WTC11 (cell line): ENCODE results near the gene MNT. TPM values are rescaled to one million over a fixed set of nuclear protein-coding genes. Genes with fewer than 3 reads are reported as not detected.

Experiments used
- ATAC-seq: fragments of 200-7000 bp; cut with Tn5 transposase; 2 replicates; pipeline ENCODE4 v1.10.0; 2021; ENCODE audit warnings: mild to moderate bottlenecking, moderate library complexity
- CTCF ChIA-PET: fragments of 300-600 bp; sonication (Branson Sonifier 250); formaldehyde crosslinking; loops from one replicate; lab custom pipeline; 2021; ENCODE audit warnings: antibody characterized with exemption; lab: Charles Lee
- POLR2A ChIA-PET: fragments of 350-600 bp; sonication (Branson Sonifier 250); formaldehyde crosslinking; loops from one replicate; lab custom pipeline; 2021; ENCODE audit warnings: antibody characterized with exemption; lab: Charles Lee
- DNase-seq: peaks from one replicate; pipeline ENCODE4 v3.0.0; 2021; ENCODE audit warnings: low spot score
- H3K27ac Mint-ChIP-seq: 2 replicates; pipeline ENCODE4 v1.8.0; 2021; ENCODE audit warnings: mixed read lengths
- H3K27me3 Mint-ChIP-seq: 2 replicates; pipeline ENCODE4 v1.8.0; 2021; ENCODE audit warnings: low read depth, mild to moderate bottlenecking, moderate library complexity, mixed read lengths
- H3K36me3 Mint-ChIP-seq: 2 replicates; pipeline ENCODE4 v1.8.0; 2021; ENCODE audit warnings: mixed read lengths
- H3K4me1 Mint-ChIP-seq: 2 replicates; pipeline ENCODE4 v1.8.0; 2022; ENCODE audit warnings: mixed read lengths
- H3K4me3 Mint-ChIP-seq: 2 replicates; pipeline ENCODE4 v1.8.0; 2021; ENCODE audit warnings: mild to moderate bottlenecking, moderate library complexity, mixed read lengths
- H3K9me3 Mint-ChIP-seq: 2 replicates; pipeline ENCODE4 v1.8.0; 2021; ENCODE audit warnings: mixed read lengths
- AR ChIP-seq: fragments of 250-450 bp; sonication (Bioruptor Pico); IDR thresholded peaks from 2 replicates; pipeline ENCODE4 v1.9.0; 2021; ENCODE audit warnings: mild to moderate bottlenecking
- ARID4B ChIP-seq: sonication (generic); formaldehyde crosslinking; IDR thresholded peaks from 2 replicates; pipeline ENCODE4 v1.8.0; 2023; ENCODE audit warnings: missing genetic modification reagents, mild to moderate bottlenecking, borderline replicate concordance
- ATF3 ChIP-seq: sonication (generic); formaldehyde crosslinking; conservative IDR thresholded peaks from 2 replicates; pipeline ENCODE4 v1.8.1; 2022; ENCODE audit warnings: mild to moderate bottlenecking, missing genetic modification reagents
- CBFB ChIP-seq: sonication (generic); formaldehyde crosslinking; IDR thresholded peaks from 2 replicates; pipeline ENCODE4 v1.8.1; 2022; ENCODE audit warnings: mild to moderate bottlenecking, low read depth, missing genetic modification reagents
- CREB1 ChIP-seq: sonication (generic); formaldehyde crosslinking; IDR thresholded peaks from 2 replicates; pipeline ENCODE4 v1.8.0; 2023; ENCODE audit warnings: mild to moderate bottlenecking, missing genetic modification reagents
- GABPB1 ChIP-seq: sonication (generic); formaldehyde crosslinking; IDR thresholded peaks from 2 replicates; pipeline ENCODE4 v1.8.1; 2023; ENCODE audit warnings: mild to moderate bottlenecking, missing genetic modification reagents
- GTF2I ChIP-seq: fragments of 250-450 bp; sonication (Bioruptor Pico); conservative IDR thresholded peaks from 2 replicates; pipeline ENCODE4 v1.4.0; 2021; ENCODE audit warnings: mild to moderate bottlenecking
- HMGA2 ChIP-seq: fragments of 250-450 bp; sonication (Bioruptor Pico); IDR thresholded peaks from 2 replicates; pipeline ENCODE4 v1.4.0; 2021; ENCODE audit warnings: mild to moderate bottlenecking, moderate library complexity
- IRF2 ChIP-seq: sonication (generic); formaldehyde crosslinking; IDR thresholded peaks from 2 replicates; pipeline ENCODE4 v1.8.0; 2022; ENCODE audit warnings: low read depth, missing genetic modification reagents, borderline replicate concordance
- JAZF1 ChIP-seq: fragments of 250-450 bp; sonication (Bioruptor Pico); IDR thresholded peaks from 2 replicates; pipeline ENCODE4 v1.9.0; 2021; ENCODE audit warnings: moderate library complexity, mild to moderate bottlenecking, inconsistent platforms
- KAT7 ChIP-seq: sonication (generic); formaldehyde crosslinking; IDR thresholded peaks from 2 replicates; pipeline ENCODE4 v1.8.1; 2023; ENCODE audit warnings: missing genetic modification reagents, mild to moderate bottlenecking, borderline replicate concordance
- MLX ChIP-seq: sonication (generic); formaldehyde crosslinking; IDR thresholded peaks from 2 replicates; pipeline ENCODE4 v1.8.1; 2023; ENCODE audit warnings: mild to moderate bottlenecking, missing genetic modification reagents, moderate library complexity
- NFATC4 ChIP-seq: fragments of 250-450 bp; sonication (Bioruptor Pico); IDR thresholded peaks from 2 replicates; pipeline ENCODE4 v1.9.0; 2021; ENCODE audit warnings: mild to moderate bottlenecking
- NFYB ChIP-seq: sonication (generic); formaldehyde crosslinking; conservative IDR thresholded peaks from 2 replicates; pipeline ENCODE4 v1.8.0; 2022; ENCODE audit warnings: low read depth, missing genetic modification reagents
- NR1H2 ChIP-seq: sonication (generic); formaldehyde crosslinking; IDR thresholded peaks from 2 replicates; pipeline ENCODE4 v1.9.0; 2021; ENCODE audit warnings: mild to moderate bottlenecking, moderate library complexity, missing genetic modification reagents
- RORB ChIP-seq: fragments of 250-450 bp; sonication (Bioruptor Pico); IDR thresholded peaks from 2 replicates; pipeline ENCODE4 v1.9.0; 2021; ENCODE audit warnings: mild to moderate bottlenecking
- STAT6 ChIP-seq: sonication (generic); formaldehyde crosslinking; conservative IDR thresholded peaks from 2 replicates; pipeline ENCODE4 v1.8.1; 2023; ENCODE audit warnings: mild to moderate bottlenecking, low read depth, missing genetic modification reagents, moderate library complexity
- TCF7 ChIP-seq: sonication (generic); formaldehyde crosslinking; IDR thresholded peaks from 2 replicates; pipeline ENCODE4 v1.8.0; 2022; ENCODE audit warnings: mild to moderate bottlenecking, low read depth, missing genetic modification reagents, moderate library complexity
- TEAD1 ChIP-seq: sonication (generic); formaldehyde crosslinking; IDR thresholded peaks from 2 replicates; pipeline ENCODE4 v1.8.0; 2022; ENCODE audit warnings: mild to moderate bottlenecking, missing genetic modification reagents
- TEAD4 ChIP-seq: sonication (generic); formaldehyde crosslinking; IDR thresholded peaks from 2 replicates; pipeline ENCODE4 v1.8.0; 2022; ENCODE audit warnings: mild to moderate bottlenecking, missing genetic modification reagents
- ZMAT4 ChIP-seq: fragments of 250-450 bp; sonication (Bioruptor Pico); IDR thresholded peaks from 2 replicates; pipeline ENCODE4 v1.9.0; 2021; ENCODE audit warnings: mild to moderate bottlenecking
- ZNF138 ChIP-seq: sonication (generic); formaldehyde crosslinking; conservative IDR thresholded peaks from 2 replicates; pipeline ENCODE4 v1.8.1; 2022; ENCODE audit warnings: mild to moderate bottlenecking, moderate library complexity, missing genetic modification reagents
- ZNF219 ChIP-seq: sonication (generic); formaldehyde crosslinking; IDR thresholded peaks from 2 replicates; pipeline ENCODE4 v1.8.0; 2023; ENCODE audit warnings: missing genetic modification reagents, mild to moderate bottlenecking, borderline replicate concordance
- ZNF396 ChIP-seq: fragments of 250-450 bp; sonication (Bioruptor Pico); IDR thresholded peaks from 2 replicates; pipeline ENCODE4 v1.8.0; 2021; ENCODE audit warnings: mild to moderate bottlenecking, moderate library complexity, borderline replicate concordance
- ZNF671 ChIP-seq: fragments of 250-450 bp; sonication (Bioruptor Pico); IDR thresholded peaks from 2 replicates; pipeline ENCODE4 v1.8.0; 2021; ENCODE audit warnings: mild to moderate bottlenecking
- total RNA-seq: library from RNA; stranded (reverse); gene quantifications from 3 replicates; pipeline ENCODE4 v1.2.3, GENCODE V29; 2021

Gene MNT
- total RNA-seq, 1 experiment from 2014 or later = 21.6 TPM

GRCh38 chr17:2362881-2363280, 38.0 kb downstream of the MNT start (continued):
- TF ChIP-seq ARID4B (no peak), ZNF671 (CRISPR knock-in tag) (no peak), AR (no peak), GABPB1 (no peak), NR1H2 (no peak), CBFB (no peak), TEAD1 (CRISPR knock-in tag) (no peak), CREB1 (CRISPR knock-in tag) (no peak), ZNF396 (CRISPR knock-in tag) (no peak)

- no peaks in the 10 kb centered on the region for H3K9me3 Mint-ChIP-seq
- no peak for TF ChIP-seq RORB (CRISPR knock-in tag)
- TF ChIP-seq IRF2 (CRISPR knock-in tag) = no peak
- no peak for TF ChIP-seq ATF3 (CRISPR knock-in tag)
- H3K27ac Mint-ChIP-seq = no peak overlapping the region; the same call in 1 of the 2 replicates
- POLR2A ChIA-PET = no interaction called here
- CTCF ChIA-PET = interaction anchor here (3.8 to 8.1 kb wide), 2 partner anchors 9 to 20 kb away, joined by 26 to 46 read pairs; no protein-coding TSS in a partner anchor
- H3K27me3 Mint-ChIP-seq = no peaks in the 10 kb centered on the region
- H3K4me3 Mint-ChIP-seq = no peak overlapping the region
- ATAC-seq = no peak
- peaks cover 3% of the 10 kb centered on the region; the same call in 1 of the 2 replicates for H3K4me1 Mint-ChIP-seq
- H3K36me3 Mint-ChIP-seq = no peaks in the 10 kb centered on the region; the same call in 1 of the 2 replicates
- no peak for DNase-seq
These were observed 38.4 kb downstream of the MNT start for GRCh38 chr17:2362416-2362815.

- Mint-ChIP-seq H3K36me3 (no peaks in the 10 kb centered on the region; the same call in 1 of the 2 replicates), H3K4me1 (peaks cover 2% of the 10 kb centered on the region; the same call in 1 of the 2 replicates), H3K4me3 (no peak overlapping the region), H3K27me3 (no peaks in the 10 kb centered on the region), H3K27ac (no peak overlapping the region), H3K9me3 (no peaks in the 10 kb centered on the region)
- DNase-seq (no peak), ATAC-seq (no peak)
- ChIA-PET CTCF (interaction anchor here (1.4 to 8.1 kb wide), 5 partner anchors 8 to 21 kb away, joined by 4 to 46 read pairs (median 15); no protein-coding TSS in a partner anchor), POLR2A (interaction anchor here (1.4 kb wide), 1 partner anchor 38 kb away, joined by 5 read pairs; no protein-coding TSS in a partner anchor)
- no peak for TF ChIP-seq ZMAT4 (CRISPR knock-in tag)
- TF ChIP-seq JAZF1 = no peak
- no peak for TF ChIP-seq CREB1 (CRISPR knock-in tag)
- TF ChIP-seq ZNF138 (CRISPR knock-in tag) = no peak
- TF ChIP-seq NFYB (CRISPR knock-in tag) = no peak
- no peak for TF ChIP-seq NFATC4 (CRISPR knock-in tag)
- no peak for TF ChIP-seq MLX (CRISPR knock-in tag)
- TF ChIP-seq HMGA2 (CRISPR knock-in tag) = no peak
- no peak for TF ChIP-seq TCF7 (CRISPR knock-in tag)
- TF ChIP-seq STAT6 (CRISPR knock-in tag) = no peak
- no peak for TF ChIP-seq TEAD4
- TF ChIP-seq KAT7 = no peak
- no peak for TF ChIP-seq GTF2I (CRISPR knock-in tag)
- no peak for TF ChIP-seq ZNF219
These were observed 38.8 kb downstream of the MNT start for GRCh38 chr17:2362016-2362415.
